Measurements from ENCODE around the gene CAMTA1. TPM values are rescaled to one million over a fixed set of nuclear protein-coding genes. Genes with fewer than 3 reads are reported as not detected.
"Not testable (repeated sequence)": the region's sequence is repeated elsewhere in the genome, so short reads cannot be mapped to it uniquely, and the experiment has no call there.

The CAMTA1 gene
- total RNA-seq, 1 donor from 2014 or later, result 166 TPM

DNA sequence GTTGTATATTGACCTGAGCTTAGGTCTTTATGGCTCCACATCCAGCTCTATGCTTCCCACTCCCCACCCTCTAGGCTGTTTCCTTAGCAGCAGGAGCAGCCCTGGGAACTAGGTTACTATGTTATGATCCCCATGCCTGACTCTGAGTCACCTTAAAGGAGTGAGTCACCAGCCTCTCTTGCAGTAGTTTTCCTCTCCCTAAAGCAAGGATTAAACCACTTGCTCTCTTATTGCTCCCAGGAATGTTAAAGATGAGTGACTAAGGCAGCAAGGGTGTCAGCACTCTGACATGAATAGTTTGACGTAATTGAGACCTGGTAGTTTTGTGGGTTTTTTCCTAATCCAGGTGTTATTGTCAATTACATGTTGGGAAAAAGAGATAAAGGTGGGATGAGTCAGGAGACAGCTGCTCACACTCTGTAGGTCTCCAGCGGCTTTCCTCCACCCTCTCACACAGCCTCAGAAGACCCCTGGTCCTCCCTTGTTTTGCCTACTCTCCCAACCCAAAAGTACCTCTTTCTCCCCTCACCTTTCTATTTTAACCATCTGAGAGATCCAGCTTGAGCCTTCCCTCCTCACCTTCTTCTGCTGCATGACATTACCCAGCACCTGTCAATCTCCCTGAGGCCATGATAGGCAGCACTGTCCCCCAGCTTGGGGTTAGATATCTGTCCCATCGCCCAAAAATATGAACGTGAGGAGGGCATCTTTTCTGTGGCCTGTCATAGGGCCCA is 616.7 kb downstream of the CAMTA1 start:
- intact Hi-C loops (cut with micrococcal nuclease), result no loop called here
- DNase-seq, result no peak
- ATAC-seq, result no peak

DNA sequence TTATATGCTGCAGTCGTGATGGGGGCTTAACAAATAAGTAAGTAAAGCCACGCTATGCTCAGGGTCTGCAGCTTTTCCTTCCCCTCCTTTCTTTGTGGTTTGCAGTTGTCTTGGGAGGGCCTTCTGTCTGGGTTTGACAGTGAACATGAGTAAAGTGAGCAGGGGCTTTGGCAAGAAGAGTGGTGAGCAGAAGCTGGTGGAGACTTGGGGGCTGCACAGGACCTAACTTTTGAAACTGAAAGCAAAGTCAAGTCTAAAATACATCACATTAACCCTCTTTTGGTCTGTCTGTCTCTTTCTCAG is 617.2 kb downstream of the CAMTA1 start:
- intact Hi-C loops (cut with micrococcal nuclease), result no loop called here
- ATAC-seq (no peak), DNase-seq (no peak)

DNA sequence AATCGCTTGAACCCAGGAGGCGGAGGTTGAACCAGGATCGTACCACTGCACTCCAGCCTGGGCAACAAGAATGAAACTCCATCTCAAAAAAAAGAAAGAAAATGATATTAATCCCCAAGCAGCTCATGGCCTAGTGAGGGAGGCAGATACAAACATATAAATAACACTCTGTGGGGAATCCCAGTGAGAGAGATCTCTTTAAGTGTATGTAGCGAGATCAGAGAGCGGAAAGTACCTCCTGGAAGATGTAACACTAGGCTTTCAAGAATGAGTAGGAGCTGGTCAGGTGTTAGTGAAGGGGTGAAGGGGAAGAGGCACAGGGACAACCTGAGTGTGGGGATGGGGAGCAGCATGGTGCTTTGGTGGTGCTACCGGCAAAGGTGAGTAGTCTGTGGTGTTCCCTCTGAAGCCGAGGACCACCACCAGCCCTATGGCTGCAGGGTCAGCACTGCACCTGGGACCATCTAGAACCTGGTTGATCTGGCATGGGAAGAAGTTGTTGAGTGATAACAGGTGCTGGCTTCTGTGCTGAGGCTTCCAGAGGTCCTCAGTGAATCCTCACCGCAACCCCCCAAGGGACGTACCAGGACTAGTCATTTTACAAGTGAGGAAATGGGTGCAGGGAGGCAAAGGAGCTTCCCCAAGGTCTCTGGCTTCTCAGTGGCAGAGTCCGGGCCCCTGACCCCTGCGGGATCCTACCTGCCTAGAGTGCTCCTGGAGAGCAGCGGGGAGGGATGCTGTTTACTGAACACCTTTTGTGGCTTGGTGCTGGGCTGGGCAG is 618.2 kb downstream of the CAMTA1 start:
- ATAC-seq (no peak), DNase-seq (no peak)
- intact Hi-C loops (cut with micrococcal nuclease), result no loop called here

DNA sequence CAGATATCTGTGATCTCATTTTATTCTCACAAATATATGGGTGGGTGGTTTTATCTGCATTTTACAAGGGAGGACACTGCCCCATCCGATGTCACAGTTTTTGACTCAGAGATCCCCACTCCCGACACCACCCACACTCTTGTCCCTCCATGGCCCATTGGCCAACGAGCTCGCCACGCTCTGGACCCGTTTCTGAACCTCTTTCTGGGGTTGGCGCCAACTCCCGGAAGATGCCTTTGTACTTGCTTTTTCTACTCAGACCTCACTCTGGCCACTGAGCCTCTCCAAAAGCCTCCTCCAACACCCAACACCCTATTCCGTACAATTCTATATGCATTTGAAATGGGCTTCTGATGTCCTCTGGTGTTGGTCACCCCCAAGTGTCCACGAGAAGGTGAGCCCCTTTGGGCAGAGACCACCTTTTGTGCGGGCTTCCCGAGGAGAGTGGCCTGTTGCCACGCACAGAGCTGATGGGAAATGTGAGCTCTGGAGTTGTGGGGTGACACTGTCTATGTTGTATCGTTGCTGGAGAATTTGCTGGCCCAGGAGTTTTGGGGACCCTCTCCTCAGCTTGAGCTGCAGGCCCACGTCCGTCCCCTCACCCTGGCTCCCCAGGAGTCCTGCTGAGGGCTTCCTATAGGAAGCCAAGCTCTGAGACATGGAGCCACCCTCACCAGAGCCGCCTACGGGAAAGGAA is 618.9 kb downstream of the CAMTA1 start:
- intact Hi-C loops (cut with micrococcal nuclease), result no loop called here
- no peak for ATAC-seq
- no peak for DNase-seq

DNA sequence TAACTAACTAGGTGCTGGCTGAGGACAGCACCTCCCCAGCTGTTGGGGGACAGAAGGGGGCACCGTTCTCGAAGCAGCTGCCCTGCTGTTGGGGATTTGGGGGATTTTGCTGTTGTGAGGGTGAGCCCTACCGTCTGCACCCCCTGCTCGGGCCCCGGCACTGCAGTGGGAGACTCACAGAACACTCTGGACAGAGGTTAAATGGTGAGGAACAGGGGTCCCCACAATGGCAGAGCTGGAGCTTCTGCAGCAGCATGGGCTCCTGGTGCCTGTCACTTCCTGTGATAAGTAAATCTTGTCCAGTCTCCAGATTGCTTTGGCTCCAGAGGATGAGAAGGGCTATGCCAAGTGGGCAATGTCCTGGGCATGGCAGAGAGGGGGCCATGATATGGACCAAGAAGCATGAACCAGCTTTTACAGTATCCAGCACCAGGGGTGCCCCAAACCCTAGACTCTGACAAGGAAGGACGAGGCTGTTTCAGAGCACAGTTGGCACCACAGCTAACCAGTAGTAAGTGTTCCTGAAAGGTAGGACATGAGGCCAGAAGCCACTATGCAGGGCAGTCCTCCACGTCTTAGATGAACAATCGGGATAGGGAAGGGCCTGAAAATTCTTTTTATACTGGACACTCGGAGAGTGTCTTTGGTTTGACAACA is 620.7 kb downstream of the CAMTA1 start:
- ATAC-seq (no peak), DNase-seq (no peak)
- intact Hi-C loops (cut with micrococcal nuclease), result no loop called here

DNA sequence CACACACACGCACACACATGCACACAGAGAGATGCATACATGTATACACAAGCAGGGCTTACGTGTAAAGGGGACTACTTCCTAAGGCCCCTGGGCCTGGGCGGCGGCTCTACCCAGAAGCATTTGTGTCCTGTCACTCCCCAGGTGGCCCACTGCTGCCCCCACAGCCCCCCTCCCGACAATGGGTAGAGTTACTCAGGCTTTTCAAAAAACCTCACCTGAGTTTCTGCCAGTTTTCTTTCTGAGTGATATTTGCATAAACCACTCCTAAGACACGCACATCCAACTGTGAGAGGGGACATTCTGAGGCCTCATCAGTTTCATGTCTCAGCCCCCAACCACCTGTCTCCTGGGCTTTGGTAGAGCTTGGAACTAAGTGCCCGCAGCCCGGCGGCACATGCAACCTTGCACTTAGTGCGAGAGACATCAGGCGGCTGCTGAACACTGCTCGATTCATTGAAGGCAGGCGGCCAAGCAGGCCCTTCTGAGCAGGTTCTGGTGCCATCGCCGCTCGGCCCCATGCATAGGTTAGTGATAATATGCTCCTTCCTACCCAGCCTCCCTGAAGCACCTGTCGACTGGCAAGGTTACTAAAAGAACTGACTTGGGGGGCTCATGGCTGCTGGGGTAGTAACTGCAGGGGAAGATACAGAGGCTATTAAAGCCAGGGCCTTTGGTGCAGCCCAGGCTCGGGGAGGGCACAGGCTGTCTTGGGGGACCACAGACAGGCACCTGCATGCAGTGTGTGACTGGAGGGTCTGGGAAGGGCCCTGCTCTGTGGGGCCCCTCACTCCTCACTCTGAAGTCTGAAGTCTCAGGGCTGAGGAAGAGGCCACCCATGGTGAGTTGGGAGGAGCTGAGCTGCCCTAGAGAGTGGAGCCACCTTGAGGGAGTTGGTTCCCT is 621.6 kb downstream of the CAMTA1 start:
- DNase-seq (no peak), ATAC-seq (no peak)
- intact Hi-C loops (cut with micrococcal nuclease), result no loop called here

DNA sequence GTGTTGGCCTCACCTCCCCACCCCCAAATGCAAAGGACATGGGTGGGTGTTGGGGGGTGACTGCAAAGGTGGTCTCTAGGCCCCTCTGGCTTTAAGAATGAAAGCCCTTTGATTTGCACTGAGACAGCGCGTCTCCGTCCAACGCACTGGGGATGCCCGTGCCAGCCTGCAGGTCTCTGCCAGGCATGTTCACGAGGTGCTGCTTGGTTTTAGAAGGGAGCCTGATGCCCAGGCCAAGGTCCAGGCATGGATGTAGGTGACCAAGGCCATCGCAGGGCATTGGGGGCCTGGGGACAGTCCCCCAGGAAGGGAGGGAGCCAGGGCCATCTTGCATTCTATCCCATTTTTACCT is 622.3 kb downstream of the CAMTA1 start:
- ATAC-seq (no peak), DNase-seq (no peak)
- intact Hi-C loops (cut with micrococcal nuclease), result no loop called here

DNA sequence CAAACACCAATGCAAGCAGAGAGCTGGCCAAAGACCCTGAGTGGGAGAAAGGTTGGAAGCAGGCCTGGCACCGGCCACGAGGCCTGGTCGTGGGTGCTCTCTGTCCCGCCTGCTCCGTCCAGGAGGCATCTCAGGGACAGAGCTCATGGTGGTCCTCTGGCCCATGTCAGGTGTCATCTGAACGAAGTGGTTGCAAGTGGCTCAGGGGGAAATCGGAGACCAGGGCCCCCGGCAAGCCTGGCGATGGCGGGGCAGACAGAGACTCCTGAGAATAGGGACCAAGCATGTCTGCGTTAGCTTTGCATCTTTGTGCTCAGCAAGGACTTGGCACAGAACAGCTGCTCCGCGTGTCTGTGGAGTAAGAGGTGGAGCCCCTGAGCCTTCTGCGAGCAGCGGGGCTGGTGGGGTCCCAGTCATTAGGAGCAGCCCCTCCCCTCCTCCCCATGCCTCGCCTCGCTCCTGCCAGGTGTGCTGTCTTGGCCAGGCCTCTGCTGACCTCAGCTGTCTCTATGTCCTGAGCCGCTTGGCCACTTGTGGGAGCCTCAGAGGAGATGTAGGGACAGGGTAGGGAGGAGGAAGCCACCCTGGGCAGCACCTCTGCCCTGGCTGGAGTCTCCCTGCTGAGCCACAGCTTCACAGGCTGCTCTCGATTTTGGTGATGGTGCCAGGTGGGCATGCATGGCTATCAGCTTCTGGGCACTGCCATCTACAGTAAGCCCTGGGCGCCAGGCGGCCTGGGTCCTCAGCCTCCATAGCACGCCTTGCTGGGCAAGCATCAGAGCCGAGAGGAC is 622.9 kb downstream of the CAMTA1 start:
- intact Hi-C loops (cut with micrococcal nuclease), result no loop called here
- DNase-seq, result no peak
- no peak for ATAC-seq

DNA sequence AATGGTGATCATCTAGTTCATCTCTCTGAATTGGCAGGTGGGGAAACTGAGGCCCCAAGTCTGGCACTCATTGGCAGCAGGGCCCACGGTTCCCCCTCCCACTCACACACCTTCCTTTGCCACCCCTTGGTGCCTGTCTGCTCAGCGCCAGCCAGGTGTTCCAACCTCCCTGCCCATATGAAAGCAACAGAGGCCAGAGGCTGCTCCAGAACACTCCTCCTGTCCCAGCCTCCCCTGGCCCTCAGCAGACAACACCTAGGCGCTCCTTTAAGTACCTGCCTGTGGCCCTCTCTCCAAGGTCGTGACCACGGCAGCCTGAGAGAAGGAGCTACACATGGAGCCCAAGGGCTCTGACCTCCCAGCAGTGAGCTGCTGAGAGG is 623.5 kb downstream of the CAMTA1 start:
- intact Hi-C loops (cut with micrococcal nuclease), result no loop called here
- DNase-seq, result no peak
- ATAC-seq, result no peak

DNA sequence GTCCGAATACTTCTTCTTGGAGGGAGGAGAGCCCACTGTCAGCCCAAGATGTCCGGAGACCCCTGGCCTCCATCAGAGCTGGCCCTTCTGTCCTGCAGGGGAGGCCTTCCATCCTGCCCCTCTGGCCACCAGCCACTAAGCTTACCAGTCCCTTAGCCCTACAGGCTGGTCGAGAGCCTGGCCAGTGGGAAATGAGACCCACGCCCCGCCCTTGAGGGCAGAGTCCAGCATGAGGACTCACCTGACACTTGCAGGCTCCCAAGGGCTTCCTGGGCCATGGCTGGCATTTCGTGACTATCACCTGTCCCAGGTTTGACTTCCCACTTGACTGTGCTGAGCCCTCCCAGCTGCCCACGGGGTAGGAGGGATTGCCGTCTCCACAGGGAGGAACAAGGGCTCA is 624.0 kb downstream of the CAMTA1 start:
- no peak for DNase-seq
- intact Hi-C loops (cut with micrococcal nuclease), result no loop called here
- no peak for ATAC-seq

DNA sequence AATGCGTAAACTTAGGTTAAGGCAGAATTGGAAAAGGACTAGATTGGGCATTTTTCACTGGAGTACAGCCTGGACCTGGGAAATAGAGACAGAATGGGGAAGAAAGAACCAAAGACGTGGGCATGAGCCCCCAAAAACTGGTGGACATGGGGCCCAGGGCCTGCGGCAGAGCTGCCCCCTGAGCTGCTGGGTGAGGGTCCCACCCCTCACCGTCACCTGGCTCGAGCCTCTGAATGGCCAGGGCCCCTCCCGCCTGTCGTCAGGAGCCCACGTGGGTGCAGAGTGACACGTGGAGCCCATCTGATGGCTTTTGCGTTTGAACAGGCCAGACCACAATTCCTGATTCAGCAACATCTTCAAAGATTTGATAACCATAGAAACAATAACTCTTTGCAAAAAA is 624.9 kb downstream of the CAMTA1 start:
- DNase-seq, result no peak
- intact Hi-C loops (cut with micrococcal nuclease), result no loop called here
- no peak for ATAC-seq

DNA sequence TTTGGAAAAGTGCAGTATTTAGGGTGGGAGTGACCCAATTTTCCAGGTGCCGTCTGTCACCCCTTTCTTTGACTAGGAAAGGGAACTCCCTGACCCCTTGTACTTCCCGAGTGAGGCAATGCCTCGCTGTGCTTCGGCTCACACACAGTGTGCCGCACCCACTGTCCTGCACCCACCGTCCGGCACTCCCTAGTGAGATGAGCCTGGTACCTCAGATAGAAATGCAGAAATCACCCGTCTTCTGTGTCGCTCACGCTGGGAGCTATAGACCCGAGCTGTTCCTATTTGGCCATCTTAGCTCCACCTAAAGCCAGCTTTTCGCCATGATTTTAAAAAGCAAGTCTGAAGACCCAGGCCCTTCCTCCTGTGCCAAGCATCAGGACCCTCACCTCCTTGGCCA is 632.4 kb downstream of the CAMTA1 start:
- DNase-seq; intact Hi-C loops (cut with micrococcal nuclease); ATAC-seq: not testable (repeated sequence)

DNA sequence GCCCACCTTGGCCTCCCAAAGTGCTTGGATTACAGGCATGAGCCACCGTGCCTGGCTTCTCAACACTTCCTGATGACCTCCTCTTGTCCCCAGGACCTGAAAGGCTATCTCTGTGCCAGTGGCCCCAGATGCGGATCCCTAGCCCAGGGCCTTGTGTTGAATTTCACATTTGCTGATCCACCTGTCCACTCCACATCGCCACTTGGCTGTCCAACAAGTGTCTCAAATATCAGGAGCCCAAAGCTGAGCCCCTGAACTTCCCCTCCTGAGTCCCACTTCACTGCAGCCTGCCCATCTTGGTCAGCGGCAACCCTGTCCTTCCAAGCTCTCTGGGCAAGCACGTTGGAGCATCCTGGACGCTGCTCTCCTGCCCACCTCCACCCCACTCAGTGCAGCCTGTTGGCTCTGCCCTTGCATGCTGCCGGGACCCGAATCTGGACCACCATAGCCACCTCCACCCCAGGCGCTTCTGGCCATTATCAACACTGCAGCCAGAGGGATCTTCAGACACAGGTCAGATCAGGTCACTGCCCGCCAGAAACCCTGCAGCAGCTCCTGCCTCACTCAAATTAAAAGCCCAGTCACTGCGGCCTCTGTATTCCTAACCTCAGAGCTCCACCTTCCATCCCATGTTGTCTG is 633.3 kb downstream of the CAMTA1 start:
- ATAC-seq (no peak), DNase-seq (no peak)
- intact Hi-C loops (cut with micrococcal nuclease), result no loop called here

DNA sequence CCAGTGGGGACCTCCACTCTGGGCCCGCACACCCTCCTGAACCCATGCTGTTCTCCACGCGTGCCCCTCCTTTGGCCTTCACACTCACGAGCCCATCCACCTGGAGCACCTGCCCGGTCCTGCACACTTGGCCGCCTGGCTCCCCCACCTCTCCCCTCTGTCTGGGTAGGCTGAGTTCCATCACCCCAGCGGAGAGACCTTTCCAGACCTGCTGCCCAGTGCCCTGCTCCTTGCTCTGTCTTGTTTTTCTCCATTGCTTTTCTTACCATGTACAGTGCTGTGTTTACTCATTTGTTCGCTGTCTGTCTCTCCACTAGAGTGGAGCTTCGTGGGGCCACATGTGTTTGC is 634.8 kb downstream of the CAMTA1 start:
- intact Hi-C loops (cut with micrococcal nuclease), result no loop called here
- ATAC-seq (no peak), DNase-seq (no peak)

DNA sequence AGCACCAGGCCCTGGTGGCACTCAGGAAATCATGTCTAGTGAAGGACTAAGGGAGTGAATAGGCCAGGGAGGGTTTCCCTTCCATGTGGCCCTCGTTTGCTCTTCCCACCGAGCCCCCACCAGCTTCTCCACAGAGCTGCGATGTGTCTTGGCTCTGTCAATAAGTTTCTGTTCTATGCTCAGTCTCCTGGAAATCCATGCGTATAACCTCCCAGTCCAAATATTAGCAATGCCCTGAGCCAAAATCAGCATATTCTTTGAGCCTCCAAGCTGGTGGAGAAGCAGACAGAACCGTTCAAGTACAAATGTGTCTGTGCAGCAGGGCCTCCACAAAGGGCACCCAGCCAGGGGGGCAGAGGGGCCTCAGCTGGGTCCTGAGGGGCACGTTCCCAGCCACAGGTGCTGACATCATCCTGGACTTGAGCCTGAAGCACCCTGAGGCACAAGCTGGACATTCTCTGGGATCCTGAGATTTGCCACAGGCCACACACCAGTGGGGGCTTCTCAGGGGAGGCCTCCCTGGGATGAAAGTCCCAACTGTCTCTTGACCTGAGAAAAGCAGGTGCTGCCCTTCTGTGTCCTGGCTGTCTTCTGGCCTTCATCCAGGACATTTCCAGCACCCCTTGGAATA is 635.3 kb downstream of the CAMTA1 start:
- DNase-seq, result no peak
- intact Hi-C loops (cut with micrococcal nuclease), result no loop called here
- no peak for ATAC-seq

DNA sequence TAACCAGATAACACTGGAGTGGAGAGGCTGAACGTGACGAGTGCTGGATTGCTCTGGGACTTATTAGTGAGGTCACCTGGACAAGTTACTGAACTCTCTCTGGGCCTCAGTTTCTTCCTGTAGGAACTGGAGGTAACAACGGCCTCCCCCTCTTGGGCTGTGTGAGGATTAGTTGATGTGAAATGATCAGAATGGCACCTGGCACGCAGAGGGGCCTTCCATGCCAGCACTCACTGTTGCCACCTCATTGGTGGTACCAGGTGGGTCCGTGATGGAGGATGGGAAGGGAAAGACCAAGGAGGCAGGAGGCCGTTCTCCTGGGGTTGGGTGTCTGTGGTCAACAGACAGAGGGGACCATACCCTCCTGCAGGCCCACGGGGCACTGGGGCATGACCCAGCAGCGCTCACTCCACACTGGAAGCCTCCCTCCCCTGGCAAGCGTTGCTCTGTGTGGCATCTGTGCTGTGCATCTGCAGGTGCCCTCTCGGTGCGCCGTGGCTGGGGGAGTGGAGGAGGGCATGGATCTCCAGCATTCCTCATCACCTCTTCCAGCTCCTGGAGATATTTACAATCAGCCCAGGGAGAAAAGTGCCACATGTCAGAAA is 636.3 kb downstream of the CAMTA1 start:
- DNase-seq, result no peak

DNA sequence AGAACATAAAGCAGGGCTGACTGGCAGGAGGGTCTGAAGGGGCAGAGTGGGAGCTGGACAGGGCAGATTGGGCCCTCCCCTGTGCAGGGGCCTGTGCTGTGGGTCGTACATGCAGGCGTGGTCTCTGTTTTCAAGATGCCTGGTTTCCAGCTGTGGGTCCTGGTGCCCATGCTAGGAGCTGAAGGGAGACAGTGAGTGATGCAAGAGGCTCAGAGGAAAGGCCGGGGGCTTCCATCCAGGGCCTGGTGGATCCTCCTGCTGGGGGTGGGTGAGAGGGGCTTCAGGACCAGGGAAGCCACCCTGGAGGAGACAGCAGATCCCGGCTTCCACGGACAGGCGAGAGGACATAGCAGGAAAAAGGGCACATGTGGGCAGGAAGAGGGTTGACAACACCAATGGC is 636.8 kb downstream of the CAMTA1 start:
- DNase-seq (no peak), ATAC-seq (no peak)
- intact Hi-C loops (cut with micrococcal nuclease), result no loop called here

More for the DNA sequence above, 636.3 kb downstream of the CAMTA1 start:
- intact Hi-C loops (cut with micrococcal nuclease), result no loop called here
- ATAC-seq, result no peak
